Measurements from ENCODE around the gene GLTP. TPM values are rescaled to one million over a fixed set of nuclear protein-coding genes. Genes with fewer than 3 reads are reported as not detected.

Gene GLTP
- total RNA-seq, 1 experiment from 2014 or later, result 15.5 TPM

DNA sequence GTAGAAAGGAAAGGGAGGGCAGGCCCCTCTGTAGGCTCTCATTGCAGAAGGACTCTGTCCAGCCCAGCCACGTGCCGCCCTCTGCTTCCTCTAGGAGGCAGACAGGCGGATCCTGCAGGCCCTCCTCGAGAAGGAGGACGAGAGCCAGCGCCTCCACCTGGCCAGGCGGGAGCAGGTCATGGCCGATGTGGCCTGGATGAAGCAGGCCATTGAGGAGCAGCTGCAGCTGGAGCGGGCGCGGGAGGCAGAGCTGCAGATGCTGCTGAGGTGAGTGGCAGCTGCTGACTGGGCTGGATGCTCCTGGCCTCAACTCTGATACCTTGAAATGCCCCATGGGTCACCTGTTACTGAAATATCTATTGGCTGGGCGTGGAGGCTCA lies 30.6 kb upstream of the GLTP start:
- Histone ChIP-seq H3K23ac (ENCODE audit: insufficient read length, low read depth, low read length) (no peak overlapping the region), H3K14ac (ENCODE audit: insufficient read depth, low read length) (no peak overlapping the region), H3K79me1 (ENCODE audit: insufficient read depth, low read depth, low read length, poor library complexity, severe bottlenecking) (no peaks in the 10 kb centered on the region), H3K23me2 (ENCODE audit: insufficient read length, low read depth, low read length, poor library complexity, severe bottlenecking) (no peaks in the 10 kb centered on the region), H4K91ac (ENCODE audit: insufficient read length, low read depth, low read length) (no peak overlapping the region), H4K8ac (replicated peaks; ENCODE audit: insufficient read length, low read depth, low read length) (no peak overlapping the region), H3K4me1 (ENCODE audit: insufficient read depth, low read length) (no peaks in the 10 kb centered on the region), H3K4ac (ENCODE audit: low read depth, low read length) (no peak overlapping the region), H2BK12ac (ENCODE audit: insufficient read length, low read depth, low read length) (no peak overlapping the region), H3K9ac (ENCODE audit: extremely low read depth, insufficient read length, low read length) (no peak overlapping the region), H4K5ac (ENCODE audit: insufficient read length, low read depth, low read length) (no peak overlapping the region), H2AFZ (ENCODE audit: low read length) (no peak overlapping the region), H2AK5ac (ENCODE audit: insufficient read length, low read length) (no peak overlapping the region), H2BK5ac (ENCODE audit: insufficient read length, low read length) (no peak overlapping the region), H3K4me2 (ENCODE audit: insufficient read depth, insufficient read length, low read length) (no peak overlapping the region), H3K27me3 (ENCODE audit: insufficient read depth, low read length) (peaks cover 3% of the 10 kb centered on the region; the same call in 1 of the 2 replicates), H3K56ac (ENCODE audit: insufficient read length, low read depth, low read length) (no peak overlapping the region), H3K9me3 (ENCODE audit: control insufficient read depth, low read depth, low read length) (no peaks in the 10 kb centered on the region), H3K27ac (ENCODE audit: insufficient read length, low read depth, low read length) (no peak overlapping the region), H3K79me2 (ENCODE audit: insufficient read depth, low read length) (no peaks in the 10 kb centered on the region), H2BK120ac (ENCODE audit: low read depth, low read length, poor library complexity, severe bottlenecking) (no peak overlapping the region), H2BK20ac (ENCODE audit: low read depth, low read length, poor library complexity, severe bottlenecking) (no peak overlapping the region), H4K20me1 (ENCODE audit: control insufficient read depth, insufficient read depth, insufficient read length) (no peaks in the 10 kb centered on the region), H3T11ph (ENCODE audit: low read length) (no peak overlapping the region), H2BK15ac (ENCODE audit: low read depth, low read length) (no peak overlapping the region), H3K18ac (ENCODE audit: insufficient read length, low read depth, low read length) (no peak overlapping the region)
- H3K4me3 Mint-ChIP-seq, result no peak overlapping the region
- no peaks in the 10 kb centered on the region for H3K9me3 Mint-ChIP-seq
- peak; percentile 96 for DNase-seq
- peaks cover 3 to 74% (median 36%) of the 10 kb centered on the region in 3 experiments for H3K36me3 Mint-ChIP-seq (ENCODE audit: insufficient read depth in 1 of 3, low read depth in 3 of 3)
- no peak overlapping the region for H3K27ac Mint-ChIP-seq
- TF ChIP-seq, protein P1, sequence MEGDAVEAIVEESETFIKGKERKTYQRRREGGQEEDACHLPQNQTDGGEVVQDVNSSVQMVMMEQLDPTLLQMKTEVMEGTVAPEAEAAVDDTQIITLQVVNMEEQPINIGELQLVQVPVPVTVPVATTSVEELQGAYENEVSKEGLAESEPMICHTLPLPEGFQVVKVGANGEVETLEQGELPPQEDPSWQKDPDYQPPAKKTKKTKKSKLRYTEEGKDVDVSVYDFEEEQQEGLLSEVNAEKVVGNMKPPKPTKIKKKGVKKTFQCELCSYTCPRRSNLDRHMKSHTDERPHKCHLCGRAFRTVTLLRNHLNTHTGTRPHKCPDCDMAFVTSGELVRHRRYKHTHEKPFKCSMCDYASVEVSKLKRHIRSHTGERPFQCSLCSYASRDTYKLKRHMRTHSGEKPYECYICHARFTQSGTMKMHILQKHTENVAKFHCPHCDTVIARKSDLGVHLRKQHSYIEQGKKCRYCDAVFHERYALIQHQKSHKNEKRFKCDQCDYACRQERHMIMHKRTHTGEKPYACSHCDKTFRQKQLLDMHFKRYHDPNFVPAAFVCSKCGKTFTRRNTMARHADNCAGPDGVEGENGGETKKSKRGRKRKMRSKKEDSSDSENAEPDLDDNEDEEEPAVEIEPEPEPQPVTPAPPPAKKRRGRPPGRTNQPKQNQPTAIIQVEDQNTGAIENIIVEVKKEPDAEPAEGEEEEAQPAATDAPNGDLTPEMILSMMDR (conservative IDR thresholded peaks at IDR 0.05), result peak; percentile 97
- H3K4me1 Mint-ChIP-seq, result 0 out of 4 replicates have a peak, but pooled peaks cover 3 to 4% of the 10 kb centered on the region in 2 experiments
- WGBS (ENCODE audit: extremely low coverage, insufficient read length, low lambda C conversion rate), result no CpG with 5 or more reads among the region's 12 CpGs
- H3K27me3 Mint-ChIP-seq (ENCODE audit: low read depth), result peaks cover 17% of the 10 kb centered on the region

Measured in H9 (cell line).